MCF 10A (cell line): Measurements from ENCODE around the gene TRAPPC3L. TPM values are rescaled to one million over a fixed set of nuclear protein-coding genes. Genes with fewer than 3 reads are reported as not detected.

Source experiments
- BruUV-seq: library from RNA; stranded (reverse); fragments of 400-500 nt; replicated peaks from 2 replicates; lab custom pipeline; 2021; lab: Mats Ljungman, UMichigan
- CTCF ChIA-PET: fragments of 300-600 bp; sonication (Branson Sonifier 250); formaldehyde crosslinking; extraction: SDS; loops from one replicate; lab custom pipeline; 2021; ENCODE audit warnings: antibody characterized with exemption, inconsistent platforms; lab: Yijun Ruan, JAX
- POLR2A ChIA-PET: fragments of 300-600, 350-650 bp; sonication (Branson Sonifier 250); formaldehyde crosslinking; extraction: SDS; loops from one replicate; lab custom pipeline; 2020; ENCODE audit warnings: antibody characterized with exemption, inconsistent platforms; lab: Yijun Ruan, JAX
- DNase-seq: peaks from one replicate; pipeline ENCODE4 v3.0.0-alpha.2; 2018; ENCODE audit not compliant: unreplicated experiment
- H3K27ac Mint-ChIP-seq: one replicate; pipeline ENCODE4 v1.8.0; 2022; ENCODE audit warnings: mild to moderate bottlenecking, low read depth, mixed read lengths; ENCODE audit not compliant: unreplicated experiment
- H3K27me3 Mint-ChIP-seq: one replicate; pipeline ENCODE4 v1.8.0; 2022; ENCODE audit warnings: mixed read lengths; ENCODE audit not compliant: insufficient read depth, unreplicated experiment
- H3K36me3 Mint-ChIP-seq: one replicate; pipeline ENCODE4 v1.8.0; 2022; ENCODE audit warnings: mild to moderate bottlenecking, moderate library complexity, mixed read lengths; ENCODE audit not compliant: insufficient read depth, unreplicated experiment
- H3K4me1 Mint-ChIP-seq: one replicate; pipeline ENCODE4 v1.8.0; 2022; ENCODE audit warnings: mixed read lengths; ENCODE audit not compliant: insufficient read depth, unreplicated experiment
- H3K4me3 Mint-ChIP-seq: one replicate; pipeline ENCODE4 v1.8.0; 2022; ENCODE audit warnings: mild to moderate bottlenecking, moderate library complexity, mixed read lengths; ENCODE audit not compliant: unreplicated experiment
- H3K9me3 Mint-ChIP-seq: one replicate; pipeline ENCODE4 v1.8.0; 2022; ENCODE audit warnings: mixed read lengths; ENCODE audit not compliant: unreplicated experiment
- CTCF ChIP-seq: fragments of 200-600 bp; IDR thresholded peaks from one replicate; pipeline ENCODE4 v1.8.0; 2022; ENCODE audit warnings: antibody characterized with exemption, mild to moderate bottlenecking; ENCODE audit not compliant: unreplicated experiment
- intact Hi-C: fragments of 100-400 bp; cut with micrococcal nuclease; formaldehyde crosslinking; loops from 2 replicates; pipeline ENCODE4 v1.14.1; 2022
- total RNA-seq: library from RNA; stranded (reverse); gene quantifications from 2 replicates; pipeline ENCODE4 v1.2.3, GENCODE V29; 2022

TRAPPC3L gene
- total RNA-seq, 1 experiment from 2014 or later: not detected

GRCh38 chr6:116447496-116448011 lies 97.9 kb downstream of the TRAPPC3L start:
- intact Hi-C loops: loop anchor here (1.0 to 5.0 kb wide), 2 partner anchors 75 to 85 kb away; partner anchors contain the start of gene DSE
- Mint-ChIP-seq H3K4me1 (peaks cover 52% of the 10 kb centered on the region), H3K36me3 (peaks cover 6% of the 10 kb centered on the region), H3K27ac (peak overlapping the region; percentile 72), H3K27me3 (no peaks in the 10 kb centered on the region), H3K4me3 (peak overlapping the region; percentile 42), H3K9me3 (no peaks in the 10 kb centered on the region)
- DNase-seq: peak; percentile 85
- BruUV-seq: no TSS peak
- ChIA-PET CTCF (interaction anchor here (0.6 to 1.4 kb wide), 9 partner anchors 11 to 179 kb away, joined by 3 to 8 read pairs (median 3); no protein-coding TSS in a partner anchor), POLR2A (interaction anchor here (0.6 to 2.9 kb wide), 8 partner anchors 30 to 426 kb away, joined by 3 to 10 read pairs (median 4); partner anchors contain the start of gene DSE)
- TF ChIP-seq CTCF: no peak

GRCh38 chr6:116447052-116447451 lies 98.4 kb downstream of the TRAPPC3L start:
- CTCF ChIA-PET: interaction anchor here (0.7 to 2.9 kb wide), 19 partner anchors 10 to 215 kb away, joined by 3 to 22 read pairs (median 3); partner anchors contain the start of gene RWDD1
- no TSS peak for BruUV-seq
- no peaks in the 10 kb centered on the region for H3K27me3 Mint-ChIP-seq
- intact Hi-C loops: loop anchor here (1.0 to 5.0 kb wide), 2 partner anchors 75 to 85 kb away; partner anchors contain the start of gene DSE
- peak overlapping the region; percentile 42 for H3K4me3 Mint-ChIP-seq
- H3K36me3 Mint-ChIP-seq: peaks cover 6% of the 10 kb centered on the region
- no peaks in the 10 kb centered on the region for H3K9me3 Mint-ChIP-seq
- peak; percentile 45 for DNase-seq
- POLR2A ChIA-PET: interaction anchor here (0.6 to 2.9 kb wide), 9 partner anchors 24 to 317 kb away, joined by 3 to 10 read pairs (median 4); no protein-coding TSS in a partner anchor
- H3K4me1 Mint-ChIP-seq: peaks cover 52% of the 10 kb centered on the region
- no peak for TF ChIP-seq CTCF
- peak overlapping the region; percentile 72 for H3K27ac Mint-ChIP-seq

GRCh38 chr6:116446399-116446798 lies 99.1 kb downstream of the TRAPPC3L start:
- Mint-ChIP-seq H3K9me3 (no peaks in the 10 kb centered on the region), H3K4me3 (no peak overlapping the region), H3K36me3 (peaks cover 9% of the 10 kb centered on the region), H3K27ac (no peak overlapping the region), H3K4me1 (peaks cover 47% of the 10 kb centered on the region), H3K27me3 (no peaks in the 10 kb centered on the region)
- ChIA-PET POLR2A (interaction anchor here (0.6 to 2.9 kb wide), 8 partner anchors 24 to 316 kb away, joined by 3 to 18 read pairs (median 4); partner anchors contain the start of gene TSPYL1), CTCF (interaction anchor here (0.7 to 2.9 kb wide), 17 partner anchors 12 to 214 kb away, joined by 3 to 22 read pairs (median 3); partner anchors contain the start of gene RWDD1)
- no peak for DNase-seq
- intact Hi-C loops: loop anchor here (5.0 kb wide), 1 partner anchor 74 kb away; the partner anchor contains the start of gene DSE
- no TSS peak for BruUV-seq
- TF ChIP-seq CTCF: no peak

GRCh38 chr6:116445102-116445501 lies 100.4 kb downstream of the TRAPPC3L start:
- TF ChIP-seq CTCF: no peak
- no peak overlapping the region for H3K4me3 Mint-ChIP-seq
- H3K27me3 Mint-ChIP-seq: no peaks in the 10 kb centered on the region
- CTCF ChIA-PET: interaction anchor here (0.5 to 2.9 kb wide), 20 partner anchors 9 to 411 kb away, joined by 3 to 22 read pairs (median 5); partner anchors contain the start of gene CALHM5
- no TSS peak for BruUV-seq
- POLR2A ChIA-PET: interaction anchor here (1.9 to 2.9 kb wide), 3 partner anchors 9 to 165 kb away, joined by 6 to 18 read pairs (median 10); partner anchors contain the start of gene TSPYL1
- peaks cover 34% of the 10 kb centered on the region for H3K4me1 Mint-ChIP-seq
- no peak overlapping the region for H3K27ac Mint-ChIP-seq
- no peak for DNase-seq
- H3K9me3 Mint-ChIP-seq: no peaks in the 10 kb centered on the region
- H3K36me3 Mint-ChIP-seq: peaks cover 21% of the 10 kb centered on the region
- intact Hi-C loops: loop anchor here (5.0 kb wide), 1 partner anchor 73 kb away; the partner anchor contains the start of gene DSE
